ENCODE data around the gene MARCHF3. TPM values are rescaled to one million over a fixed set of nuclear protein-coding genes. Genes with fewer than 3 reads are reported as not detected.

The MARCHF3 gene
- total RNA-seq, 4 donors from 2014 or later = 10.7 to 22.9 (median 20.1) TPM

DNA sequence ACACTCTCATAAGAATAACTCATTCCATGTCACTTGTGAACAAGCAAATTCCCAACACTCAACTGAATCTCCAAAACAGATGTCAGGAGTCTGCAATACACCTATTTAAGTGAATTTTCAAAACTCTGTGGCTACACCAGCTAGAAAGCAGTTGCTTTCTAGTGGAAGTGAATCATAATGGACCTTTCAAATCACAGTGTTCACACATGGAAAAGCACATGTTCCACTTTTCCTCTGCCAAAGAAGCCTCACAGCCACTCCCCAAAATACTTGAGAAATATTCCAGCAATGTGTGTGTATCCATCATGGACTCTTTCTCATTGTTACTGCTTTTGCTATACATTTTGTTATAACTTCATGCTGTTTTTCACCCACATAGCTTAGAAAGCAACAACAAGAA, 17.4 kb downstream of the MARCHF3 start:
- H3K9me3 ChIP-seq = no peaks in the 10 kb centered on the region
- no peaks in the 10 kb centered on the region for H3K27me3 ChIP-seq
- no peak for TF ChIP-seq POLR2A (IDR thresholded peaks at IDR 0.05)
- TF ChIP-seq, protein P1, sequence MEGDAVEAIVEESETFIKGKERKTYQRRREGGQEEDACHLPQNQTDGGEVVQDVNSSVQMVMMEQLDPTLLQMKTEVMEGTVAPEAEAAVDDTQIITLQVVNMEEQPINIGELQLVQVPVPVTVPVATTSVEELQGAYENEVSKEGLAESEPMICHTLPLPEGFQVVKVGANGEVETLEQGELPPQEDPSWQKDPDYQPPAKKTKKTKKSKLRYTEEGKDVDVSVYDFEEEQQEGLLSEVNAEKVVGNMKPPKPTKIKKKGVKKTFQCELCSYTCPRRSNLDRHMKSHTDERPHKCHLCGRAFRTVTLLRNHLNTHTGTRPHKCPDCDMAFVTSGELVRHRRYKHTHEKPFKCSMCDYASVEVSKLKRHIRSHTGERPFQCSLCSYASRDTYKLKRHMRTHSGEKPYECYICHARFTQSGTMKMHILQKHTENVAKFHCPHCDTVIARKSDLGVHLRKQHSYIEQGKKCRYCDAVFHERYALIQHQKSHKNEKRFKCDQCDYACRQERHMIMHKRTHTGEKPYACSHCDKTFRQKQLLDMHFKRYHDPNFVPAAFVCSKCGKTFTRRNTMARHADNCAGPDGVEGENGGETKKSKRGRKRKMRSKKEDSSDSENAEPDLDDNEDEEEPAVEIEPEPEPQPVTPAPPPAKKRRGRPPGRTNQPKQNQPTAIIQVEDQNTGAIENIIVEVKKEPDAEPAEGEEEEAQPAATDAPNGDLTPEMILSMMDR (IDR thresholded peaks at IDR 0.05) = no peak
- peaks cover 0 to 18% (median 0%) of the 10 kb centered on the region in 4 donors for H3K4me1 ChIP-seq
- H3K27ac ChIP-seq = no peak overlapping the region
- no peak overlapping the region for H3K4me3 ChIP-seq
- no peak for DNase-seq
- no peaks in the 10 kb centered on the region for H3K36me3 ChIP-seq

GRCh38 chr5:127011961-127012644, 18.3 kb downstream of the MARCHF3 start:
- TF ChIP-seq, protein P1 (IDR thresholded peaks at IDR 0.05) = no peak
- no peak for TF ChIP-seq POLR2A (IDR thresholded peaks at IDR 0.05)
- Histone ChIP-seq H3K27ac (no peak overlapping the region), H3K27me3 (no peaks in the 10 kb centered on the region), H3K36me3 (no peaks in the 10 kb centered on the region), H3K4me3 (no peak overlapping the region), H3K4me1 (peaks cover 0 to 18% (median 0%) of the 10 kb centered on the region in 4 donors), H3K9me3 (no peaks in the 10 kb centered on the region)
- DNase-seq = no peak

GRCh38 chr5:127011153-127011552, 19.2 kb downstream of the MARCHF3 start:
- Histone ChIP-seq H3K4me1 (peaks cover 0 to 18% (median 0%) of the 10 kb centered on the region in 4 donors), H3K36me3 (no peaks in the 10 kb centered on the region), H3K27me3 (no peaks in the 10 kb centered on the region), H3K9me3 (no peaks in the 10 kb centered on the region), H3K27ac (no peak overlapping the region), H3K4me3 (no peak overlapping the region)
- DNase-seq = no peak
- TF ChIP-seq POLR2A (IDR thresholded peaks at IDR 0.05) = no peak
- TF ChIP-seq, protein P1 (IDR thresholded peaks at IDR 0.05) = no peak

DNA sequence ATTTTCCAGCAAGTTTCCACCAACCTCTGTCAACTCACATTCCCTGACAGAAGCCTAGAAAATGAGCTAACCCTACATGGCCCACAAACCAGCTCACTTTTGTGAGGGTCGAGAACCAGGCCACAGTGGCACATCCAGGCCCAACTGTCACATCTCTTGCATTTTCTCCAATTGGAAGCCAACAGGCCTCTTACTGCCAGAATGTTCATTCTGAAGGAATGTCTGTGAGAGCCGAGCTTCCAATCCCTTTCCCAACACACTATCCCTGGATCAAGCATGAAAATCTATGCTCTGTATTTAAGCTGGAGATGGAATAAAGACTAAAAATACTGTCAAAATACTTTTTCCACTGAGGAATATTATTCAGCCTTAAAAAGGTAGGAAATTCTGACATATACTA, 20.0 kb downstream of the MARCHF3 start:
- H3K36me3 ChIP-seq = no peaks in the 10 kb centered on the region
- no peak overlapping the region for H3K4me3 ChIP-seq
- peaks cover 0 to 12% (median 0%) of the 10 kb centered on the region in 4 donors for H3K4me1 ChIP-seq
- no peak overlapping the region for H3K27ac ChIP-seq
- no peaks in the 10 kb centered on the region for H3K27me3 ChIP-seq
- no peak for TF ChIP-seq POLR2A (IDR thresholded peaks at IDR 0.05)
- TF ChIP-seq, protein P1 (IDR thresholded peaks at IDR 0.05) = no peak
- no peak for DNase-seq
- H3K9me3 ChIP-seq = no peaks in the 10 kb centered on the region

- no peak for DNase-seq
- Histone ChIP-seq H3K27me3 (no peaks in the 10 kb centered on the region), H3K4me3 (no peak overlapping the region), H3K4me1 (peaks cover 0 to 6% (median 0%) of the 10 kb centered on the region in 4 donors), H3K9me3 (no peaks in the 10 kb centered on the region), H3K27ac (no peak overlapping the region), H3K36me3 (no peaks in the 10 kb centered on the region)
- TF ChIP-seq, protein P1 (IDR thresholded peaks at IDR 0.05) = no peak
- no peak for TF ChIP-seq POLR2A (IDR thresholded peaks at IDR 0.05)
Measured at GRCh38 chr5:127009784-127010183, 20.6 kb downstream of the MARCHF3 start.
